ENCODE results near the gene RPA1.

The RPA1 gene

GRCh38 chr17:1912146-1912545, 82.3 kb downstream of the RPA1 start:
- DNase-seq: no peak

- DNase-seq: no peak
These were observed 83.9 kb downstream of the RPA1 start for GRCh38 chr17:1913702-1914101.

GRCh38 chr17:1914661-1915083, 84.9 kb downstream of the RPA1 start:
- no peak for DNase-seq

- no peak for DNase-seq
These were observed 86.1 kb downstream of the RPA1 start for GRCh38 chr17:1915889-1916288.

GRCh38 chr17:1916316-1916715, 86.5 kb downstream of the RPA1 start:
- DNase-seq: no peak

- DNase-seq: no peak
These were observed 87.3 kb downstream of the RPA1 start for GRCh38 chr17:1916963-1917715.

- DNase-seq: no peak
These were observed 88.7 kb downstream of the RPA1 start for GRCh38 chr17:1918346-1919162.

GRCh38 chr17:1919201-1919600, 89.4 kb downstream of the RPA1 start:
- DNase-seq: no peak

GRCh38 chr17:1920948-1921351, 91.1 kb downstream of the RPA1 start:
- DNase-seq: no peak

GRCh38 chr17:1928976-1929375, 99.2 kb downstream of the RPA1 start:
- DNase-seq: no peak

GRCh38 chr17:1930337-1930645, 100.5 kb downstream of the RPA1 start:
- DNase-seq: no peak

GRCh38 chr17:1931844-1932579, 102.2 kb downstream of the RPA1 start:
- no peak for DNase-seq

GRCh38 chr17:1933875-1934715, 104.3 kb downstream of the RPA1 start:
- DNase-seq: no peak

- DNase-seq: no peak
These were observed 105.1 kb downstream of the RPA1 start for GRCh38 chr17:1934901-1935300.

- DNase-seq: no peak
These were observed 107.0 kb downstream of the RPA1 start for GRCh38 chr17:1936766-1937165.

GRCh38 chr17:1937461-1937860, 107.7 kb downstream of the RPA1 start:
- no peak for DNase-seq

- DNase-seq: no peak
These were observed 110.4 kb downstream of the RPA1 start for GRCh38 chr17:1939981-1940809.

GRCh38 chr17:1940810-1941185, 111.0 kb downstream of the RPA1 start:
- DNase-seq: no peak

GRCh38 chr17:1941272-1942065, 111.7 kb downstream of the RPA1 start:
- DNase-seq: no peak

- DNase-seq: no peak
These were observed 112.2 kb downstream of the RPA1 start for GRCh38 chr17:1942066-1942365.
